DOHH2 (cell line): ENCODE measurements around the gene ECEL1.

Source experiments
- H3F3A ChIP-seq: fragments of 200-600 bp; sonication (generic), shearing (Covaris generic); 2 replicates; pipeline ENCODE4 v1.6.0; 2016; ENCODE audit warnings: antibody characterized with exemption, mild to moderate bottlenecking; ENCODE audit not compliant: control insufficient read depth, insufficient read depth
- H3K27ac ChIP-seq: fragments of 200-600 bp; sonication (generic); 2 replicates; pipeline ENCODE4 v1.5.1; 2014; ENCODE audit warnings: low read depth, mild to moderate bottlenecking, low read length, moderate library complexity
- H3K27me3 ChIP-seq: fragments of 200-600 bp; sonication (generic); 2 replicates; pipeline ENCODE4 v1.6.1; 2014; ENCODE audit warnings: mild to moderate bottlenecking, low read length, mixed read lengths; ENCODE audit not compliant: control insufficient read depth
- H3K36me3 ChIP-seq: fragments of 200-600 bp; sonication (generic); 2 replicates; pipeline ENCODE4 v1.6.1; 2014; ENCODE audit warnings: mild to moderate bottlenecking, low read length, moderate library complexity, mixed read lengths; ENCODE audit not compliant: control insufficient read depth
- H3K4me1 ChIP-seq: fragments of 200-600 bp; sonication (generic); 2 replicates; pipeline ENCODE4 v1.6.1; 2014; ENCODE audit warnings: mild to moderate bottlenecking, low read length, mixed read lengths; ENCODE audit not compliant: control insufficient read depth
- H3K4me2 ChIP-seq: fragments of 200-600 bp; sonication (generic); 2 replicates; pipeline ENCODE4 v1.6.0; 2014; ENCODE audit warnings: mild to moderate bottlenecking, low read length, moderate library complexity
- H3K4me3 ChIP-seq: fragments of 200-600 bp; sonication (generic); 2 replicates; pipeline ENCODE4 v1.5.1; 2014; ENCODE audit warnings: mild to moderate bottlenecking, low read length, mixed read lengths
- H3K79me2 ChIP-seq: fragments of 200-600 bp; sonication (generic); 2 replicates; pipeline ENCODE4 v1.6.1; 2014; ENCODE audit warnings: mild to moderate bottlenecking, low read length, mixed read lengths; ENCODE audit not compliant: control insufficient read depth
- H3K9me2 ChIP-seq: fragments of 200-600 bp; sonication (generic); replicated peaks from 2 replicates; pipeline ENCODE4 v1.6.1; 2014; ENCODE audit warnings: mild to moderate bottlenecking, low read length, mixed read lengths; ENCODE audit not compliant: control insufficient read depth
- H3K9me3 ChIP-seq: fragments of 200-600 bp; sonication (generic); 2 replicates; pipeline ENCODE4 v1.6.1; 2014; ENCODE audit warnings: antibody characterized with exemption, low read length, mixed read lengths; ENCODE audit not compliant: control insufficient read depth, insufficient read depth
- H4K20me1 ChIP-seq: fragments of 200-600 bp; sonication (generic); 2 replicates; pipeline ENCODE4 v1.6.0; 2014; ENCODE audit warnings: low read depth, mild to moderate bottlenecking, antibody characterized with exemption, low read length, moderate library complexity; ENCODE audit not compliant: control insufficient read depth, insufficient read depth
- EZH2phosphoT487 ChIP-seq: fragments of 200-600 bp; sonication (generic); IDR thresholded peaks from 2 replicates; pipeline ENCODE4 v1.6.1; 2017; ENCODE audit warnings: borderline replicate concordance, mild to moderate bottlenecking, antibody characterized with exemption, low read length, moderate library complexity, mixed read lengths
- TF ChIP-seq, protein P1 (sequence below): fragments of 200-600 bp; sonication (generic); IDR thresholded peaks from one replicate; pipeline ENCODE4 v1.5.1; 2014; ENCODE audit warnings: antibody characterized with exemption, mild to moderate bottlenecking, low read depth, low read length; ENCODE audit not compliant: poor library complexity, severe bottlenecking

Gene ECEL1

DNA sequence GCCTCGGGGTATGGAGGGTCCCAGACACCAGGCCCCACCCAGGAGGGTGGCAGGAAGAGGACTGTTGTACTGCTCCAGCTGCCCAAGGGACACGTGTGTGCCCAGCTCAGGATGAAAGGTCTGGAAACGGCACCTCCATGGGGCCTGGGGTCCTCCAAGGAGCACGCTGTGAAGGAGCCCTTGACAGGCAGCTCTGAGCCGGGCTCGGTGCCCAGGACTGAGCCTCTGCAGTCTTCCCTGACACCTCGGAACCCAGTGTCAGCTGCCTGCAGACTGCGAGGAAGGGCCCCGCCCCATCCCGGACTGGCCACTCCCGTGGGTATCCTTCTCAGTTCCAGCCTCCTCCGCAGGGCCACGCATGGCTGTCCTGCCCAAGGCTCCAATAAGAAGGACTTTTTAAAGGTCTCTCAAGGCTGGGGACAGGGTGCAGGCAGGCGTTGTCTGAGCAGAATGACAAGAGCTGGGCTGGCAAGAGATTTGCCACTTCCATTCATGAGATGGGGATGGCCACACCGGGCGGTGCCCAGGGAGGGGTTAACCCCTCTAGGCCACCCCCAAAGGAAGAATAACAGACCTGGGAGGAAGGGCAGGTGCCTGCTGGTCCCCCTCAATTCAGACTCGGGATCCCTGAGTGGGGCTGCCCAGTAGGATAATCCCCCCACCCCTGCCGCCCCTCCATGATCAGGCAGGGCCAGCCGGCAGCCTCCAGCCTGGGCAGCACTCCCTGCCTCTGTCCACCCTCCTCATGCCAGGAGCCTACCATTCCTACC is 8.9 kb downstream of the ECEL1 start:
- Histone ChIP-seq H3K27ac (no peak overlapping the region), H3K9me3 (no peaks in the 10 kb centered on the region), H3K27me3 (no peaks in the 10 kb centered on the region), H3K36me3 (no peaks in the 10 kb centered on the region), H3K4me1 (peaks cover 8% of the 10 kb centered on the region), H3F3A (no peaks in the 10 kb centered on the region), H3K9me2 (no peaks in the 10 kb centered on the region), H3K79me2 (no peaks in the 10 kb centered on the region), H3K4me2 (no peak overlapping the region), H4K20me1 (no peaks in the 10 kb centered on the region), H3K4me3 (no peak overlapping the region)
- TF ChIP-seq EZH2phosphoT487, result no peak
- TF ChIP-seq, protein P1, sequence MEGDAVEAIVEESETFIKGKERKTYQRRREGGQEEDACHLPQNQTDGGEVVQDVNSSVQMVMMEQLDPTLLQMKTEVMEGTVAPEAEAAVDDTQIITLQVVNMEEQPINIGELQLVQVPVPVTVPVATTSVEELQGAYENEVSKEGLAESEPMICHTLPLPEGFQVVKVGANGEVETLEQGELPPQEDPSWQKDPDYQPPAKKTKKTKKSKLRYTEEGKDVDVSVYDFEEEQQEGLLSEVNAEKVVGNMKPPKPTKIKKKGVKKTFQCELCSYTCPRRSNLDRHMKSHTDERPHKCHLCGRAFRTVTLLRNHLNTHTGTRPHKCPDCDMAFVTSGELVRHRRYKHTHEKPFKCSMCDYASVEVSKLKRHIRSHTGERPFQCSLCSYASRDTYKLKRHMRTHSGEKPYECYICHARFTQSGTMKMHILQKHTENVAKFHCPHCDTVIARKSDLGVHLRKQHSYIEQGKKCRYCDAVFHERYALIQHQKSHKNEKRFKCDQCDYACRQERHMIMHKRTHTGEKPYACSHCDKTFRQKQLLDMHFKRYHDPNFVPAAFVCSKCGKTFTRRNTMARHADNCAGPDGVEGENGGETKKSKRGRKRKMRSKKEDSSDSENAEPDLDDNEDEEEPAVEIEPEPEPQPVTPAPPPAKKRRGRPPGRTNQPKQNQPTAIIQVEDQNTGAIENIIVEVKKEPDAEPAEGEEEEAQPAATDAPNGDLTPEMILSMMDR, result no peak

DNA sequence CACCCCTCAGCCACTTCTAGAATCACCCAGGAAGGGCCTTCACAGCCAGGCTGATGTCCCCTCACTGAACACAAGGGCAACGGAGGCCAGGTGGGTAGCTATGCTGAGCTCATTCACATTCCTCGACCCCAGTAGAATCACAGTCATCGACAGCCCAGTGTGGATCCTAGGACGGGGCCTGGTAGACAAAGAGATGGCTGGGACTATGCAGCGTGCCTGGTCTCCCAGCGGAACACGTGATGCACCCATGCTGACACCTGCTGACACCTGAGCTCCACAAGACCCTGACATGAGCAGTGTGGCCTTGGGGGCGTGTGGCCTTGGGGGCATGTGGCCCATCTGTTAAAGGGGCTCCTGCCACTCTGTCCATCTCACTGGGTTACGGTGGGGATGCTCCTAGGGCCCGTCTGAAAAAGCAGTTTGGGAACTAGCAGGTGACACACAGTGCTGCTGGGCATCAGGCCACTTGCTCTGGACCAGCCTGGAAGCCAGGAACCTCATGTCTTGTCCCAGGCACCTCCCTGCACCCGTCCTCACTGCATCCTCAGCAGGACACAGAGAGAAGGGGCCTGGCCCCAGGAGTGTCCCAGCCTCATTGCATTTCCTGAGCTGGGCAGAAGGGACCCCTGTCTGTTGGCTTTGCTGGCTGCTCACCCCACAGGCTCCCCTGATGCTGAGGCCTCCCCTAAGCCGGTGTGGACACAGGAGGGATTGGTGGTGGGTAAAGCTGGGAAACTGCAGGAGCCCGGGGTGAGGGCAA is 9.7 kb downstream of the ECEL1 start:
- H3K9me3 ChIP-seq, result peaks cover 2% of the 10 kb centered on the region; the same call in 1 of the 2 replicates
- no peaks in the 10 kb centered on the region for H4K20me1 ChIP-seq
- H3K27ac ChIP-seq, result no peak overlapping the region
- no peak overlapping the region for H3K4me3 ChIP-seq
- H3K9me2 ChIP-seq, result no peaks in the 10 kb centered on the region
- H3K36me3 ChIP-seq, result no peaks in the 10 kb centered on the region
- H3K4me2 ChIP-seq, result no peak overlapping the region
- peaks cover 8% of the 10 kb centered on the region for H3K4me1 ChIP-seq
- H3K79me2 ChIP-seq, result no peaks in the 10 kb centered on the region
- no peaks in the 10 kb centered on the region for H3F3A ChIP-seq
- H3K27me3 ChIP-seq, result no peaks in the 10 kb centered on the region
- no peak for TF ChIP-seq EZH2phosphoT487
- TF ChIP-seq, protein P1, result no peak

DNA sequence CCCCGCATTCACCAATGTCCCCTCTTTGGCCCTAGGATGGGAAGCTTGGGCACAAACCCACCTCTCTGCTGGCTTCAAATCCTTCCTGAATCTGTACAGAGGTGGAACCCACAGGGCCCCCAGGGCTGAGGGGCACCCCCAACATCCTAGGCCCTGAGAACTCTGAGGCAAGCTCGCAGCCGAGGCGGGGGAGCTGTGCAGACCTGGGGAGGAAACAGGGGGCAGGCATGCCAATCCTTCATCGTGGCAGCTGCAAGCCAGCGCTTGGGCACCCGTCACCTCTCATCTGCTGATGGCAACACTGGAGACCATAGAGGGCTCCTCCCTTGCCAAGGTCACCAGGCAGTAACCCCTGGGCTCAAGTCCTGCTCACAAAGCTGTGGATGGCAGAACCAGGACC is 10.8 kb downstream of the ECEL1 start:
- Histone ChIP-seq H3K27me3 (no peaks in the 10 kb centered on the region), H3K4me1 (peaks cover 11% of the 10 kb centered on the region), H3K79me2 (no peaks in the 10 kb centered on the region)

More for the DNA sequence above, 10.8 kb downstream of the ECEL1 start:
- no peaks in the 10 kb centered on the region; the same call in 1 of the 2 replicates for H3K36me3 ChIP-seq
- peaks cover 9% of the 10 kb centered on the region for H3K9me3 ChIP-seq
- H3K27ac ChIP-seq, result no peak overlapping the region
- H3F3A ChIP-seq, result no peaks in the 10 kb centered on the region
- no peak for TF ChIP-seq EZH2phosphoT487
- TF ChIP-seq, protein P1, result no peak
- no peaks in the 10 kb centered on the region for H3K9me2 ChIP-seq
- H3K4me3 ChIP-seq, result no peak overlapping the region
- H4K20me1 ChIP-seq, result no peaks in the 10 kb centered on the region
- H3K4me2 ChIP-seq, result no peak overlapping the region
